ENCODE data around the gene SNRNP70. TPM values are rescaled to one million over a fixed set of nuclear protein-coding genes. Genes with fewer than 3 reads are reported as not detected.
"Not testable (repeated sequence)": the region's sequence is repeated elsewhere in the genome, so short reads cannot be mapped to it uniquely, and the experiment has no call there.

The SNRNP70 gene
- total and polyA plus RNA-seq, 9 donors: 157 to 276 (median 221) TPM

DNA sequence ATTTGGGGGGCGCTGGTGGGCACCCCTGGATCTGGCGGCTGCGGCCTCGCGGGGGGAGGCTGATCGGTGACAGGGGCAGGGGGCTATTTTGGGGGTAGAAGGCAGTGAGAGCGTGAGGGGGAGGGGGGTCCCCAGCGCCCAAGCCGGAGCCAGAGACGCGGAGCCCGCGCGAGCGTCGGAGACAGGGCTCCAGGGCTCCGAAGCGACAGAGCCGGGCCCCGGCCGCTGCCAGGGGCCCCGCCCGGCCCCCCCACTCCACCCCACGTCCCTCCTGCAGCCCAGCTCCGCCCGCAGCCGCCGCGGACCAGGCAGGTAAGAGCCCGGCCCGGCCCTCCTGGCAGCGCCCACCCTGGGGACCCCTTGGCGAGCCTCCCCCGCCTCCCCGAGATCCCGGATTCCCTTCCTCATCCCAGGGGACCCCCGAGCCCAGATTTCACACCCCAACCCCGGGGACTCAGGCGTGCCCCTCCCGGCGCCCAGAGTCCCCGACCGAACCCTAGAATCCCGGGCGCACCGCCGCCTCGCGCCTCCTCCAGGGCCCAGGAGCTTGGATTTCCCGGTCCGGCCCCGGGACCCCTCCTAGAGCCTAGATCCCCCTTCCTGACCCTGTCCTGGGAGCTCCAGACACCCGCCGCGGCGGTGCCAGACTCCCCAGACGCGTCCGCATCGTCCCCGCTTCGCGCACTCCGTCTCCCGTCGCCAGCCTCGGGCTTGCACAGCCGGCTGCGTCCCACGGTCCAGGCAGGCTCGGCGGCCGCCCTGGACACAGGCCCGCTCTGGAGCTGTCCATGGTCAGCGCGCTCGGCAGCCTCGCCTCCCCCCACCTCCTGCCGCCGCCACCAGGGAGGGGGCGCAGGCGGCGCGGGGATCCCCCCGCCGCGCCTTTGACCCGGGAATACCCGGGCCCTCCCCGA is 34.4 kb downstream of the SNRNP70 start, which contains the start of gene PPFIA3:
PPFIA3 (plus strand) TSS at position 134 of the 914 bp plus-strand sequence. CDS start 8,330 bp downstream, outside the sequence.
- Histone ChIP-seq H3K27ac (ENCODE audit: low read length) (peak within 1 kb of the TSS; percentile 95), H3K9me3 (replicated peaks; ENCODE audit: control insufficient read depth, low read depth, low read length) (no peaks in the 10 kb centered on the region), H3K27me3 (ENCODE audit: control insufficient read depth, insufficient read depth, low read length) (peaks cover 13% of the 10 kb centered on the region), H3K4me1 (ENCODE audit: control insufficient read depth, insufficient read depth, low read length) (peaks cover 25% of the 10 kb centered on the region), H3K4me3 (ENCODE audit: low read length) (peak within 1 kb of the TSS; percentile 89), H3K36me3 (ENCODE audit: control insufficient read depth, insufficient read depth, low read length) (peaks cover 4% of the 10 kb centered on the region)
- WGBS (ENCODE audit: insufficient coverage): under 1% methylated on average over 79 of the region's 90 CpGs
- DNase-seq: peak; percentile 76

DNA sequence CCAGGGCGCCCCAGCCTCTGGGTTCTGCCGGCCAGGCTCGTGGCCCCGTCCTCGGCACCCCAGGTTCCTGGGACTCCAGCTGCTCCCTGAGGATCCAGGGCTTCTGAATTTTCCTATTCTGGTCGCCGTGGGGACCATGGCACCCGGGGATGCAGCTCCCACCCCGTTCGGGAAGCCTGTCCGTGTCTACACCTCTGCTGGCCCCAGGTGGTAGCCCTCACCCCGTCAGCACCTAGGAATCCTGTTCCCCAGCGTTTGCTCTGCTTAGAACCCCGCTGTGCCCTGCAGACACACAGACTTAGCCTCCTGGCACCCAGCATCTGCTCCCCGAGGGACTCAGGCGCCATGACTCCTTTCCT is 35.1 kb downstream of the SNRNP70 start:
- H3K27me3 ChIP-seq (ENCODE audit: control insufficient read depth, insufficient read depth, low read length): peaks cover 15% of the 10 kb centered on the region
- peaks cover 25% of the 10 kb centered on the region for H3K4me1 ChIP-seq (ENCODE audit: control insufficient read depth, insufficient read depth, low read length)
- no peak overlapping the region for H3K27ac ChIP-seq (ENCODE audit: low read length)
- no peak for DNase-seq
- peaks cover 4% of the 10 kb centered on the region for H3K36me3 ChIP-seq (ENCODE audit: control insufficient read depth, insufficient read depth, low read length)
- WGBS (ENCODE audit: insufficient coverage): 7% methylated on average over 16 of the region's 16 CpGs
- no peak overlapping the region for H3K4me3 ChIP-seq (ENCODE audit: low read length)
- H3K9me3 ChIP-seq (replicated peaks; ENCODE audit: control insufficient read depth, low read depth, low read length): no peaks in the 10 kb centered on the region

DNA sequence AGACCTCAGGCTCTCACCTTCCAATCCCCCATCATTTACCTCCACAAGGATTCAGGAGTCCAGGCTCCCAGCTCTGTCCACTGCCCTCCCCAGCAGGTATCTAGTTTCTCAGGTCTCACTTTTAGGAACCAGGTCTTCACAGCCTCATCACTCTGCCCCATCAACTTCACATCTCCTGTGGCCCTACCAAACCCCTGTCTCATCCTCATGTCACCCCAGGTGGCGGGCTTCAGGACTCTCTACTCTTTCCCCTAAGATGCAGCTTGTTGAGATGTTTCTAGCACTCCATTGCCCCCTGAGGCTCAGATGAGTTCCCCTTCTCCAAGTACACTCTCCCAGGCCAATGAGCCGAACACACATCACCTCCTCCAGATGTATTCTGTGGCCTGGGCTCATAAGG is 35.6 kb downstream of the SNRNP70 start:
- DNase-seq: no peak
- no peak overlapping the region for H3K27ac ChIP-seq (ENCODE audit: low read length)
- 80% methylated on average over 1 of the region's 2 CpGs for WGBS (ENCODE audit: insufficient coverage)
- H3K4me1 ChIP-seq (ENCODE audit: control insufficient read depth, insufficient read depth, low read length): peaks cover 27% of the 10 kb centered on the region
- peaks cover 15% of the 10 kb centered on the region for H3K27me3 ChIP-seq (ENCODE audit: control insufficient read depth, insufficient read depth, low read length)
- H3K36me3 ChIP-seq (ENCODE audit: control insufficient read depth, insufficient read depth, low read length): peaks cover 4% of the 10 kb centered on the region
- no peak overlapping the region for H3K4me3 ChIP-seq (ENCODE audit: low read length)
- H3K9me3 ChIP-seq (replicated peaks; ENCODE audit: control insufficient read depth, low read depth, low read length): no peaks in the 10 kb centered on the region

DNA sequence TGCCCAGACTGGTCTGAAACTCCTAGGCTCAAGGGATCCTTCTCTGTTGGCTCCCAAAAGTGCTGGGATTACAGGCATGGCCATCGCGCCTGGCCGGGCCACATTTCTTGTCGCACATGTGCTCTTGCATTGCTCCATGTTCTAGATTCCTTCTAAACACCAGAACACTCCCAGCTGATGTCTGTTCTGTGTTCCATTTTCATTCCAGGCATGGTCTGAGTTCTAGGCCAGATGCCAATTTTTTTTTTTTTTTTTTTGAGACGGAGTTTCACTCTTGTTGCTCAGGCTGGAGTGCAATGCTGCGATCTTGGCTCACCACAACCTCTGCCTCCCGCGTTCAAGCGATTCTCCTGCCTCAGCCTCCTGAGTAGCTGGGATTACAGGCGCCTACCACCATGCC is 36.6 kb downstream of the SNRNP70 start:
- H3K36me3 ChIP-seq (ENCODE audit: control insufficient read depth, insufficient read depth, low read length); H3K4me3 ChIP-seq (ENCODE audit: low read length); H3K9me3 ChIP-seq (replicated peaks; ENCODE audit: control insufficient read depth, low read depth, low read length); DNase-seq; H3K27ac ChIP-seq (ENCODE audit: low read length): not testable (repeated sequence)
- peaks cover 27% of the 10 kb centered on the region for H3K4me1 ChIP-seq (ENCODE audit: control insufficient read depth, insufficient read depth, low read length)
- peaks cover 15% of the 10 kb centered on the region for H3K27me3 ChIP-seq (ENCODE audit: control insufficient read depth, insufficient read depth, low read length)
- 78% methylated on average over 5 of the region's 10 CpGs for WGBS (ENCODE audit: insufficient coverage)

DNA sequence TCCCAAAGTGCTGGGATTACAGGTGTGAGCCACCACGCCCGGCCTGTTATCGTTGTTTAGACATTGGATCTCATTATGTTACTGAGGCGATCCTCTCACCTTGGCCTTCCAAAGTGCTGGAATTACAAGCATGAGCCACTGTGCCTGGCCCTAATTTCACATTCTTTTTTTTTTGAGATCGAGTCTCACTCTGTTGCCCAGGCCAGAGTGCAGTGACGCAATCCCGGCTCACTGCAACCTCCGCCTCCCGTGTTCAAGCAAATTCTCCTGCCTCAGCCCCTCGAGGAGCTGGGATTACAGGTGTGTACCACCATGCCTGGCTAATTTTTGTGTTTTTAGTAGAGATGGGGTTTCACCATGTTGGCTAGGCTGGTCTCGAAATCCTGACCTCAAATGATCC is 38.0 kb downstream of the SNRNP70 start:
- 83% methylated on average over 11 of the region's 11 CpGs for WGBS (ENCODE audit: insufficient coverage)

DNA sequence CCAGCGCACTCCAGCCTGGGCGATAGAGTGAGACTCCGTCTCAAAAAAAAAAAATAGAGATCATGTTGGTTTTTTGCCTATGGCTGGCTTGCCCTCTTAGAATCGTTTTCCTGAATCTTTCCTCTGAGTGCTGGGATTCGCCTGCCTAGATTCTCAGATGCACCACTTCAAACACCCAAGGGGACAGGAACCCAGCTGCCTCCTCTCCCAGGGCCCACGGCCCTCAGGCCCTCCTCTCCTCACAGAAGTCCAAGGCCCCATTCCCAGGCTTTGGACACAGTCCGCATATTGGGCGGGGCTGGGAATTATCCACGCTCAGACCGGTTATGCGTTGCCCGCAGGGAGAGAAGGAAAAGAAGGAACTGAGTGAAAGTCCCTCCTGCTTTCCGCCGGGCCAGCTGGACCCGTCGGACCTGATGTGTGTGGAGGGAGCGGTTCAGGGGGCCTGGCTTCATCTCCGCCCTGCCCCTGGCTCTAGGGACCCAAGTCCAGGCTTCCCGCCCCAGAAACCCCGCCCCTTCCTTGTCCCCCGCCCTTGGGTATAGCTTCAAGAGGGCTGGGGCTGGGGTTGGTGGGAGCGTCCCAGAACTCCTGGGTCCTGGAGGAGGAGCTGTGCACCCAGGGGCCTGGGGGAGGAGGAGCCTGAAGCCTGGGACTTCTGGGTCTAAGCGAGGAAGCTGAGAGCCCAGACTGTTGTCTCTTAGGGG is 39.9 kb downstream of the SNRNP70 start:
- no peak overlapping the region for H3K4me3 ChIP-seq (ENCODE audit: low read length)
- H3K4me1 ChIP-seq (ENCODE audit: control insufficient read depth, insufficient read depth, low read length): peaks cover 25% of the 10 kb centered on the region
- no peaks in the 10 kb centered on the region for H3K36me3 ChIP-seq (ENCODE audit: control insufficient read depth, insufficient read depth, low read length)
- DNase-seq: peak; percentile 67
- H3K27me3 ChIP-seq (ENCODE audit: control insufficient read depth, insufficient read depth, low read length): peaks cover 11% of the 10 kb centered on the region
- WGBS (ENCODE audit: insufficient coverage): 19% methylated on average over 16 of the region's 23 CpGs
- no peak overlapping the region for H3K27ac ChIP-seq (ENCODE audit: low read length)
- H3K9me3 ChIP-seq (replicated peaks; ENCODE audit: control insufficient read depth, low read depth, low read length): no peaks in the 10 kb centered on the region

More for the DNA sequence above, 38.0 kb downstream of the SNRNP70 start:
- DNase-seq; H3K4me3 ChIP-seq (ENCODE audit: low read length); H3K36me3 ChIP-seq (ENCODE audit: control insufficient read depth, insufficient read depth, low read length); H3K27ac ChIP-seq (ENCODE audit: low read length); H3K9me3 ChIP-seq (replicated peaks; ENCODE audit: control insufficient read depth, low read depth, low read length): not testable (repeated sequence)
- Histone ChIP-seq H3K27me3 (ENCODE audit: control insufficient read depth, insufficient read depth, low read length) (peaks cover 15% of the 10 kb centered on the region), H3K4me1 (ENCODE audit: control insufficient read depth, insufficient read depth, low read length) (peaks cover 25% of the 10 kb centered on the region)

DNA sequence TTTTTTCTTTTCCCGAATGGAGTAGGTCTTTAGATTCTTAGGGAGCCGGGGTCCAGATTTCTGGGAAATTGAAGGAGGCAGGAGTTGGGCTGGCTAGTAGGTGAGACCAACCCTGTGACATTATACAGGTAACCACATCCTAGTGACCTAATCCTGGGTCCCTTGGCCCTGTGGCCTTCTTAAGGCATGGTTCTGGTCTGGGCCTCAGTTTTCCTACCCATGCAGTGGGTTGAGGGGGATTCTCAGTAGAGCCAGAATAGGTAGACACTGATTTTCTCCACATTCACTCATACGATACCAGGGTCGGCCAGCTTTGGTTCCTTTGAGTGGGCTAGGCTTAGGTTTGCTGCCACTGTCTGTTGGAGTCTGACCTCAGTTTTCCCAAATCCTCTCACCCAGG is 41.3 kb downstream of the SNRNP70 start:
- WGBS (ENCODE audit: insufficient coverage): no CpG with 5 or more reads among the region's 4 CpGs
- H3K4me3 ChIP-seq (ENCODE audit: low read length): no peak overlapping the region
- H3K4me1 ChIP-seq (ENCODE audit: control insufficient read depth, insufficient read depth, low read length): peaks cover 25% of the 10 kb centered on the region
- no peaks in the 10 kb centered on the region for H3K9me3 ChIP-seq (replicated peaks; ENCODE audit: control insufficient read depth, low read depth, low read length)
- no peaks in the 10 kb centered on the region for H3K36me3 ChIP-seq (ENCODE audit: control insufficient read depth, insufficient read depth, low read length)
- H3K27ac ChIP-seq (ENCODE audit: low read length): no peak overlapping the region
- DNase-seq: no peak
- peaks cover 2% of the 10 kb centered on the region for H3K27me3 ChIP-seq (ENCODE audit: control insufficient read depth, insufficient read depth, low read length)

DNA sequence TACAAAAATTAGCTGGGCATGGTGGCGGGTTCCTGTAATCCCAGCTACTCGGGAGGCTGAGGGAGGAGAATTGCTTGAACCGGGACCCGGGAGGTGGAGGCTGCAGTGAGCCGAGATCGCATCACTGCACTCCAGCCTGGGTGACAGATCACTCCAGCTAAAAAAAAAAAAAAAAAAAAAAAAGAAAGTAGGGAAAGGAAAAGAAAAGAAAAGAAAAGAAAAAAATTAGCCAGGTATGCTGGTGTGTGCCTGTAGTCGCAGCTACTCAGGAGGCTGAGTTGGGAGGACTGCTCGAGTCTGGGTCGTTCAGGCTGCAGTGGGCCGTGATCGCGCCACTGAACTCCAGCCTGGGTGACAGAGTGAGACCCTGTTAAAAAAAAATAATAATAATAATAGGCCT is 42.0 kb downstream of the SNRNP70 start:
- not testable (repeated sequence) for H3K27ac ChIP-seq (ENCODE audit: low read length); H3K27me3 ChIP-seq (ENCODE audit: control insufficient read depth, insufficient read depth, low read length); DNase-seq; H3K4me3 ChIP-seq (ENCODE audit: low read length); H3K36me3 ChIP-seq (ENCODE audit: control insufficient read depth, insufficient read depth, low read length); H3K9me3 ChIP-seq (replicated peaks; ENCODE audit: control insufficient read depth, low read depth, low read length)
- WGBS (ENCODE audit: insufficient coverage): no CpG with 5 or more reads among the region's 12 CpGs
- H3K4me1 ChIP-seq (ENCODE audit: control insufficient read depth, insufficient read depth, low read length): peaks cover 25% of the 10 kb centered on the region

DNA sequence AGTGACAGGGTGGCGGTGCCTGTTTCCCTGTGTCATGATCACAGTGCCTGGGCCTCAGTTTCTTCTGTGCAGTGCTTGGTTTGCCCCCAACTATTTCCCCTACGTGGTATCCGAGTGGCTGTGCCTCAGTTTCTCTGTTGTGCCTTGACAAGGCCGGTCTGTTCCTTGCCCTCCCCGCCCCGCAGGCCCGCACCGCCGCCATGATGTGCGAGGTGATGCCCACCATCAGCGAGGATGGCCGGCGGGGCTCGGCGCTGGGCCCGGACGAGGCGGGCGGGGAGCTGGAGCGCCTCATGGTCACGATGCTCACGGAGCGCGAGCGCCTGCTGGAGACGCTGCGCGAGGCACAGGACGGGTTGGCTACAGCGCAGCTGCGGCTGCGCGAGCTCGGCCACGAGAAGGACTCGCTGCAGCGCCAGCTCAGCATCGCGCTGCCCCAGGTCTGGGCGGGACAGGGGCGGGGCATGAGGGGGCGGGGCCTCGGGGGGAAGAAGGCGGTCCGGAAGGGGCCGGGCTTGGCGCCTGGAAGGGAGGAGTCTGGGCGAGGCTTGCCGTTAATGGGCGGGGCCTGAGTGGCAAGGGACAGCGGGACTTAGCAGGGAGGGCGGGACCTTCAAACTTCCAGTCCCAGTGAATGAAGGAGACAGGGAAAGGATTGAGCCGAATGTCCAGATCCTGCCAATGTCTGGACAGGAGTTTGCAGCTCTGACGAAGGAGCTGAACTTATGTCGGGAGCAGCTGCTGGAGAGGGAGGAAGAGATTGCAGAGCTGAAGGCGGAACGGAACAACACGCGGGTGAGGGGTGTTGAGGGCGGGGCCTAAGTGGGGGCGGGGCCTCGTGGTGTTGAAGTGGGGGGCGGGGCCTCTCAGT is 42.7 kb downstream of the SNRNP70 start:
- H3K4me3 ChIP-seq (ENCODE audit: low read length): peak overlapping the region; percentile 38
- H3K36me3 ChIP-seq (ENCODE audit: control insufficient read depth, insufficient read depth, low read length): no peaks in the 10 kb centered on the region
- H3K9me3 ChIP-seq (replicated peaks; ENCODE audit: control insufficient read depth, low read depth, low read length): no peaks in the 10 kb centered on the region
- H3K27me3 ChIP-seq (ENCODE audit: control insufficient read depth, insufficient read depth, low read length): peaks cover 5% of the 10 kb centered on the region
- peak overlapping the region; percentile 88 for H3K27ac ChIP-seq (ENCODE audit: low read length)
- peak; percentile 98 for DNase-seq
- WGBS (ENCODE audit: insufficient coverage): 4% methylated on average over 54 of the region's 63 CpGs
- H3K4me1 ChIP-seq (ENCODE audit: control insufficient read depth, insufficient read depth, low read length): peaks cover 28% of the 10 kb centered on the region

Measured in muscle of leg (tissue), 11 donors.